H1 (cell line): ENCODE results near the gene ARSK. TPM values are rescaled to one million over a fixed set of nuclear protein-coding genes. Genes with fewer than 3 reads are reported as not detected.

Source experiments
- BRCA1 ChIP-seq: IDR thresholded peaks from 2 replicates; pipeline ENCODE4 v1.6.1; 2012; ENCODE audit warnings: low read depth, low read length, improper control_type of control experiment
- CREB1 ChIP-seq: IDR thresholded peaks from 2 replicates; pipeline ENCODE4 v1.6.1; 2012; ENCODE audit warnings: inconsistent platforms
- SIRT6 ChIP-seq: IDR thresholded peaks from one replicate; pipeline ENCODE4 v1.7.1; 2012; ENCODE audit warnings: low read length, inconsistent platforms
- SRF ChIP-seq: IDR thresholded peaks from 2 replicates; pipeline ENCODE4 v1.6.1; 2011; ENCODE audit warnings: mild to moderate bottlenecking, low read depth, low read length, moderate library complexity
- TAF7 ChIP-seq: optimal IDR thresholded peaks from 2 replicates; pipeline ENCODE3; 2011; ENCODE audit warnings: low read depth, mild to moderate bottlenecking, inconsistent platforms, low read length, moderate library complexity, borderline replicate concordance
- polyA plus RNA-seq, 7 experiments: library from polyadenylated mRNA; depleted of rRNA in 3 of 7; stranded (reverse) in 5 of 7; unstranded in 2 of 7; fragments of >200 nt in 5 of 7; fragments of 200-250 nt in 2 of 7; gene quantifications; 1 replicate in 5 of 7; 2 replicates in 1 of 7; 4 replicates in 1 of 7; pipeline versions ENCODE4 v1.2.1 to v1.2.3, GENCODE V29; 2011 to 2013; ENCODE audit warnings: missing spikeins in 2 of 7, mixed read lengths in 2 of 7
- total RNA-seq: library from RNA; stranded (reverse); fragmentation: NEBNext Ultra II Directional; extraction: Animal tissue kit (Norgen Biotek cat#: 25700); gene quantifications from 2 replicates; pipeline ENCODE4 v1.2.1, GENCODE V29; 2021

Gene ARSK
- total and polyA plus RNA-seq, 2 of the 8 experiments (the other 6 are each of a cell fraction or from before 2014, with no cell fraction given) = 8.4 to 14.1 TPM

DNA sequence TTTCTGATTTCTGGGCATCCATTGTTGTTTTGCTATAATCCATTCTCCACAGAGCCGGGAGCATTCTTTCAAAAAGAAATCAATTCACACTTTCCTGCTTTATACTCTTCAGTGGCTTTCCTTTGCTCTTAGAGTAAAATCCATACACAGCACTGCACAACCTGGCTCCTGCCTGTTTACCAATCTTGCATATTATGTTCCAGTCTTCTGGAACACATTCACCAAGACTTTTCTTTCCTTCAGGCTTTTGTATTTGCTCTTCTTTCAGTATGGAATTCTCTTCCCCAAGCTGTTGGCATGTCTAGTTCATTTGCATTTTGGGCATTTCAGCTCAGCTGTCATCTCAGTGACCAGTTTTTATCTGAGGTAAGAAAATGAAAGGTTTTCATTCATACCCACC is 97.9 kb downstream of the ARSK start (continued):
- TF ChIP-seq TAF7 = no peak
- TF ChIP-seq BRCA1 = no peak
- no peak for TF ChIP-seq SRF
- no peak for TF ChIP-seq CREB1
- TF ChIP-seq SIRT6 = no peak
